GM18505 (cell line): ENCODE data around the gene IFT122.
A peak's percentile ranks its signal among the peaks of the same experiment; 100 is the strongest.
"Not testable (repeated sequence)": the region's sequence is repeated elsewhere in the genome, so short reads cannot be mapped to it uniquely, and the experiment has no call there.

Experiments used
- ATAC-seq: cut with Tn5 transposase; IDR thresholded peaks from one replicate; pipeline ENCODE4 v1.9.1; 2021; ENCODE audit not compliant: unreplicated experiment
- POLR2A ChIP-seq: IDR thresholded peaks from 4 replicates; pipeline ENCODE4 v1.6.1; 2011; ENCODE audit warnings: borderline replicate concordance; ENCODE audit not compliant: insufficient read depth, insufficient read length; ENCODE audit errors: extremely low read depth

Gene IFT122

GRCh38 chr3:129404130-129404529 lies 35.9 kb upstream of the IFT122 start:
- no peak for ATAC-seq
- TF ChIP-seq POLR2A: no peak

GRCh38 chr3:129404610-129405009 lies 35.4 kb upstream of the IFT122 start:
- TF ChIP-seq POLR2A: no peak
- no peak for ATAC-seq

- no peak for TF ChIP-seq POLR2A
- ATAC-seq: no peak
Measured at GRCh38 chr3:129409541-129409940, 30.5 kb upstream of the IFT122 start.

GRCh38 chr3:129410971-129411370 lies 29.1 kb upstream of the IFT122 start:
- ATAC-seq: no peak
- TF ChIP-seq POLR2A: no peak

GRCh38 chr3:129412542-129413198 lies 27.4 kb upstream of the IFT122 start:
- no peak for TF ChIP-seq POLR2A
- ATAC-seq: no peak

GRCh38 chr3:129413238-129413637 lies 26.8 kb upstream of the IFT122 start:
- ATAC-seq: not testable (repeated sequence)

GRCh38 chr3:129413687-129414506 lies 26.1 kb upstream of the IFT122 start:
- peak; percentile 81 for ATAC-seq
- no peak for TF ChIP-seq POLR2A

- TF ChIP-seq POLR2A: no peak
- ATAC-seq: no peak
Measured at GRCh38 chr3:129415378-129415777, 24.6 kb upstream of the IFT122 start.

- no peak for TF ChIP-seq POLR2A
- no peak for ATAC-seq
Measured at GRCh38 chr3:129415830-129416229, 24.2 kb upstream of the IFT122 start.

GRCh38 chr3:129416415-129416814 lies 23.6 kb upstream of the IFT122 start:
- TF ChIP-seq POLR2A: no peak
- ATAC-seq: no peak

GRCh38 chr3:129417326-129417725 lies 22.7 kb upstream of the IFT122 start:
- ATAC-seq: no peak
- no peak for TF ChIP-seq POLR2A

GRCh38 chr3:129418041-129418973 lies 21.7 kb upstream of the IFT122 start:
- no peak for ATAC-seq
- no peak for TF ChIP-seq POLR2A

- ATAC-seq: no peak
- no peak for TF ChIP-seq POLR2A
Measured at GRCh38 chr3:129419476-129419875, 20.5 kb upstream of the IFT122 start.
